Occipital lobe (tissue), 2 donors: ENCODE measurements around the gene ARMH3. TPM values are rescaled to one million over a fixed set of nuclear protein-coding genes. Genes with fewer than 3 reads are reported as not detected.
A peak's percentile ranks its signal among the peaks of the same experiment; 100 is the strongest.

Experiments
- DNase-seq: peaks from one replicate; lab custom pipeline; 2025; lab: John Stamatoyannopoulos, UW
- total RNA-seq: library from RNA; depleted of rRNA; stranded (reverse); fragments of >200 nt; gene quantifications from one replicate; pipeline ENCODE4 v1.2.3, GENCODE V29; 2014

ARMH3 gene
- total RNA-seq, 1 donor from 2014 or later = 25.1 TPM

DNA sequence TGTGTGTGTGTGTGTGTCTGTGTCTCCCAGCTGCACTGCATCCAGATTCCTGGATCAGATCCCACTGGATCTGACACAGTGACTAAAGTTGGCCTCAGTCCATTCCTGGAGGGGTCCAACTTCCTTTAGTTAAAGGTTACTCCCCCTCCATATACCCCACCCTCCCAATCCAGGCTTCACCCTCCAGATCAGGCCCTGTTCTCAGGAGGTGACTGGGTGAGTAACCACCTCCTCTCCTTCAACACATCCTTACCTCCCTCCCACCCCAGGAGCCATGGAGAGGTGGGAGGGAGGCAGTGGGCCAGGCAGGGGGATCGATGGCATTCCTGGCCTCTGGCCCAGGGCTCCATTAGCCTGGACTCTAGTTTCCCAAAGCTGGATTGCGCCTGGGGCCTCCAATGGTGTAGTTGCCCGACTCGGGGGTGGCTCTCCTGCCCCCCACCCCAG, 223.6 kb downstream of the ARMH3 start:
- no peak for DNase-seq

DNA sequence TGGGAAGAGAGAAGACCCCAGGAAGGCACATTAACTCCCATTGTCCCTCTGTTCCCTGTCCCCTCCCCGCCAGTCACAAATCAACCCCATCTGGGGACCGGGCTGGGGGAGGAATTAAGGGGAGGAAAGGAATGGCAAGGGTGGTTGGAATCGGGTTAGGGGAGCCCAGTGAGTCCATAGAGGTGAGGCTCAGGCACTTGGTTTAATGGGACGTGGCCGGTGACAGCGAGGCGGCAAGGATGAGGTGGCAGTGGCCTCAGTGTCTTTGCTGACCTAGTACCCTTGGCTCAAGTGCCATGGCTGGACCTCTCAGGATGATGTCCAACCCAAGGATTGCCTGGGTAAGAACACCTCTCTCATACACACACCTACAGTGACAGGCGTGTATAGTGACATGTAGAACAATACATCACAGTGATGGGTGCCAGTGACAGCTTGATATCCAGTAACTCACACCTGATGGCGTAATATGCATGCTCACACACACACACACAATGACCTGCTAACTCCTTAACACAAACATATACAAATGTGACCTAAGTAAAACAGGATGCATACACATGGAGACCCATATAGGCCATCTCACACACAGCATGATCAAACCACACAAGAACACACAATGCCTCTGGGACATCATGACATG, 224.7 kb downstream of the ARMH3 start:
- no peak for DNase-seq

DNA sequence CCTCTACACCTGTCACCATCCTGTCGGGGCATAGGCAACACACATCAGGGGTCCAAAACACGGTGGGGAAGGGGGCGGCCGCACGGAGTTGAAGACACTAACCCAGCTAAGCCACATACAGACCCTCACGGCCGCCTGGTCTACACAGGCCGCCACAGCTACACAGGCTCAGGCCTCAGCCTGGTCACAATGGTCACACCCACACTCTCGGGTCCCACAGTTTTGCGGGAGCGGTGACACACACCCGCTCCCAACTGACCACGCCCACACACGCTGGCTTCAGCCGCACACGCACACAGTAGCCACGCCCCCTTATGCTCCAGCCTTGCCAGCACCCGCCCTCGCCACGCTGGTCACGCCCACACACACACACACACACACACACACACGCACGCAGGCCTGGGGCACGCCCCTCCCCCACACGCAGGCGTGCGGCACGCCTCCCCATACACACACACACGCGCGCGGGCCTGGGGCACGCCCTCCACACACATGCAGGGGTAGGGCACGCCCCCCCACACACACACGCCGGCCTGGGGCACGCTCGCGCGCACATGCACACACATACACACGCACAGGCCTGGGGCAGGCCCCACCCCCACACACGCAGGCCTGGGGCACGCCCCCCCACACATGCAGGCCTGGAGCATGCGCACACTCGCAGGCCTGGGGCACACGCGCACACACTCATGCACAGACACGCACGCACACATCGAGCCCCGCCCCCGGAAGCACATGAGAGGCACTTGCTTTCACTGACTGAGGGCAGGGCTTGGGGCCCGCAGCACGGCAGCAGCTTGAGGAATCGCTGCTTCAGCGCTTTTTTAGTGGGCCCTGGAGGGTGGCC, 225.4 kb downstream of the ARMH3 start:
- peak; percentile 65 for DNase-seq

DNA sequence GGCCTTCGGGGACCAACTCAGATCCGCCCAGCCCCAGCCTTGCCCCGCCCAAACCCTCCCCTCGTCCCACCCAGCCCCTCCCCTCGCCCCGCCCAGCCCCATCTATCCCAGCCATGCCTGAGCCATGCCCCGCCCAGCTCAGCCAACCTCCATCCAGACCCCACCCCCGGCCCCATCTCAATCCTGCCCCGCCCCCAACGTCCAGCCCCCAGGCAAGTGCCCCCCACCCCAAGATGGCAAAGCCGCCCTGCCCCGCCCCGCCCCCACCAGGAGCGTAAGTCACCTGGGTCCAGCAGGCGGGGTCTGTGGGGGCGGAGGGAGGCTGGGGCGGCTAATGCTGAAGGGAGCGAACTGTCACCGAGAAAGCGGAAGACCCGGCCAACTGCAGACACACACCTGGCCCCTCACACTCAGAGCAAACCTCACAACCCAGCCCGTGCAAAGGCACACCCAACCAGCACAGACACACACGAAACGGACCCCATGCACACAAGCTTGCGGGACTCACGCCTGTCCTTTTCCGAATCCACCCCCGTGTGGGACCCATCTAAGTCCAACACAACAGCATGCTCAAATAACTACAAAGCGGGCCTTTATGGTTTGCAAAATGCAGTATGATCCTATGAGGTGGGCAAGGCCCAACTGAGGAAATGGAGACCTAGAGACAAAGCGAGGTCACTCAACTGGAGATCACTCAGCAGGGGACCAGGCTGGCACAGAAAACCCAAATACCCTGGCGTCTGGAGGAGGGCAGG, 226.2 kb downstream of the ARMH3 start:
- no peak for DNase-seq

DNA sequence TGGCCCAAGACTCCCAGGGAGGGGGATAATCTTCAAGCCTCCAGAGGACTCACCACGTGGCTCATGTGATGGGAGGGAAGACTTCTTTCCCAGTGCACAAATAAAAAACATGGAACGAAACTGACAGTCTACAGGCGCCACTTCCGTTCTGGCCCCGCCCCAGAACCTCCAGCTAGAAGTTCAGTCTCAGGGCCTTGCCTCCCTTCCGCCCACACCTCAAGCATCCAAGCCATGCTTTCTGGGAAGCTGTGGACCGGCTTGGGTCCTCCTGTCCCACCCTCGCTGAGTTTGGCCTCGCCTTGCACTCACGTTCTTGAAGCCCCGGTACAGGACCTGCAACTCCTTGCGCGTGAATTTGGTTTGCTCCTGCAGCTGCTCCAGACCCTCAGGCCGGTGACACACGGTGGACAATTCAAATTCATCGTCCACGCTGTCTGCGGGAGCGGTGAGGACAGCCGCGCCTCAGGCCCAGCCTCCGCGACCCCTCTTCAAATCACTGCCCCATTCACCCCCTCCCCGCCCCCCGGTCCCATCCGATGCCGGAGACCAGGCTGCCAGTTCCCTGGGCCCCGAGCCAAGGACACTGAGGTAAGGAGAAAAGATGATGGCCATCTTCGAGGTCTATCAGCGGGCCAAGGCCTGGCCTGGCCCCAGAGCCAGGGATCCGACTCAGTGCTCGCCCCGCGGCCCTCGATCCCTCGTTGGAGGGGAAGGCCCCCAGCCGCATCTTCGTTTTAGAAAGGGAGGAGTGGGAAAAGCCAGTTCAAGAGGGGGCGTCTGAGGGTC, 227.0 kb downstream of the ARMH3 start:
- no peak for DNase-seq

DNA sequence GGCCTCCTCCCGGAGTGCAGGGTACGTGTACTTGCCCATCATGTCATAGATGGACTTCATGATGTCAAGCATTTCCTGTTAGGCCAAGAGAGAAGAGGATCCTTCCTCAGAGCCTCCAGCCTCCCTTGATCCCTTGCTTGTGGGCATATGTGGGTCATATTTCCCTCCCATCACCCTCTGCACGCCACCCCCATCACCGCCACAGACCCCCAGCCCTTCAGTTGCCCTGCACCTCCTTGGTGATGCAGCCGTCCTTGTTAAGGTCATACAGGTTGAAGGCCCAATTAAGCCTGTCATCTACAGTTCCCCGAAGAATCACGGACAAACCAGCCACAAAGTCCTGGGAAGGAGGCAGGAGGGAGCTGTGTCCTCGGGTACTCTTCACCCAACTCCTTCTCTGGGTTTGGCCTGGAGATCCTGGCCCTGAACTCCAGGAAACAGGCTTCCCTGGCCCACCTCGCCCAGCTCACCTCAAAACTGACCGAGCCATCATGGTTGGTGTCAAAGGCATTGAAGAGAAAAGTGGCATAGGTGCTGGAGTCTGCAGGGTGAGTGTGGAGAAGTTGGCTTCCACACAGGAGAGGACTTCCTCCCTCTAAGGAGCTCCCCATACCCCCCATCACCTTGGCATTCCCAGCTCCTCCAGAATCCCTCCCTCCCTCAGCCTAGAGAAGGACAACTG, 227.9 kb downstream of the ARMH3 start:
- DNase-seq = no peak

DNA sequence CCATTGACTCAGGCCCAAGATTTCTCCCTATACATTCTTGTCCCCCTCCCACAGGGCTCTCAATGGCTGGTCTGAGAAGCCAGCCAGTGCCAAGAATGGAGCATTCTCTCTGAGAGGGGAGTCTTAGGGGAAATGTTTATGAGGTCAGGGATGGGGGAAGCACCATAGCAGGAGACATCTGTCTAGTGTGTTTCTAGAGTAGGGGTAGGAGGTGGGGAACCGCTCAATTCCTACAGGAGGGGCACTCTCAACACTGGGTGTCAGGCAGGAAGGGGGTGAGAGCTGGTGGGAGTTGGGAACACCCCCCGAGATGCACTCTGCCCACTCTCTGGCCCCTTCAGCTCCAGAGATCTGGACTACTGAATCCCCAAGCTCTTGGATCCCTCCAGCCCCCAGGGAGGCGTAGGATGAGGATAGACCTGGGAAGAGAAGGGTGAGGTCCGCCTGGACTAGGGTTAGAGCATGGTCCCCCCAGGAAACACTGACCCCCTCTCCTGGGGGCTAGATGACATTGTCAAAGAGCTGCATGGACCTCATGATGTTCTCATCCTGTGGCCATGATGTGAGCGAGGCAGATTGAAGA, 229.0 kb downstream of the ARMH3 start:
- no peak for DNase-seq

DNA sequence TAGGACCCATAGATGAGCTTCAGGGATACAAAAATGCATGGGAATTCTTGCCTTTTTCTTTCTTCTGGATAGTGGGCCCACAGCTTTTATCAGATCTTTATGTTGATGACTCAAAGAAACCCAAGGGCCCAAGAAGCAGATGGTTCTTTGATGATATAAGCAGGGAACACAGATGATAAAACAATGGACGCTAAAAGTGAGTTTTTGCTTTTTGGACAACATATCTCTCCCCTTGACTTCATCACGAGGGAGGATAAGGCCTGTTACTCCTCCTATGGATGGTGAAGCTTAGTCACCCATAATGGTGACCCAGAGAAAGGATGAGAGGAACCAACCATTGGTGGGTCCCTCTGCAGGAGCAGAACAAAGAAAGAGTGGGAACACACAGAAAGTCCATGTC, 231.2 kb downstream of the ARMH3 start:
- DNase-seq = no peak

DNA sequence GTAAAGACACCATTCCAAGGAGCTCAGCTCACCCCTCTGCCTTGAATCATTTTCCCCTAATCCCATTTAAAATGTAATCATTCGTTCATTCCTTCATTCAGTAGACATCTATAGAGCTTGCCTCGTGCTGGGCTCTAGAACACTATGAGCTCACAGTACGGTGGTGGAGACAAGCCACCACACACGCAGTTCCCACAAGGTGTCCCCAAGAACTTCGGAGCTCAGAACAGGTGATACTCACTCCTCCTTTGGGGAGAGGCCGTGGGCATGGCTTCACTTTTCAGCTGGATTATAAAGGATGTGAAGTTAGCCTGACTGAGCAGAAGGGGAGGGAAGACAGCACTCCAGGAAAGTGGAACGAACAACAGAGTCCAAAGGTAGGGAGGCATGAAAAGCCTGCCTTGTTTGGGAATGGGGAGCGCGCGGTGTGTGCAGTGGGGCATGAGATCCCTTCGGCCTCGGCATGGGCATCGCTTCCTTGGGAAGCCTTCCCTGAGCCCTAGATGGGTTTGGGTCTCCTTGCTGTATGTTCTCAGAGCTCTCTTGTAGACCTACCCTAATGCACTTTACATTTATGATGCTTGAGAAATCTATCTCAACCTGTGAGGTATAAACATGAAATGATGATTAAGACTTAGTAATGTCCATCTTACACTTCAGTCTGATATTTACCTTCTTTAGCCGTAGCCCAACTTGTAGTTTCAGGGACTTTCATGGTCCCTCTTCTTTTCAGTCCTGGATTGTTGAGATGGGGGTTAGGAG, 236.9 kb downstream of the ARMH3 start:
- DNase-seq = no peak

DNA sequence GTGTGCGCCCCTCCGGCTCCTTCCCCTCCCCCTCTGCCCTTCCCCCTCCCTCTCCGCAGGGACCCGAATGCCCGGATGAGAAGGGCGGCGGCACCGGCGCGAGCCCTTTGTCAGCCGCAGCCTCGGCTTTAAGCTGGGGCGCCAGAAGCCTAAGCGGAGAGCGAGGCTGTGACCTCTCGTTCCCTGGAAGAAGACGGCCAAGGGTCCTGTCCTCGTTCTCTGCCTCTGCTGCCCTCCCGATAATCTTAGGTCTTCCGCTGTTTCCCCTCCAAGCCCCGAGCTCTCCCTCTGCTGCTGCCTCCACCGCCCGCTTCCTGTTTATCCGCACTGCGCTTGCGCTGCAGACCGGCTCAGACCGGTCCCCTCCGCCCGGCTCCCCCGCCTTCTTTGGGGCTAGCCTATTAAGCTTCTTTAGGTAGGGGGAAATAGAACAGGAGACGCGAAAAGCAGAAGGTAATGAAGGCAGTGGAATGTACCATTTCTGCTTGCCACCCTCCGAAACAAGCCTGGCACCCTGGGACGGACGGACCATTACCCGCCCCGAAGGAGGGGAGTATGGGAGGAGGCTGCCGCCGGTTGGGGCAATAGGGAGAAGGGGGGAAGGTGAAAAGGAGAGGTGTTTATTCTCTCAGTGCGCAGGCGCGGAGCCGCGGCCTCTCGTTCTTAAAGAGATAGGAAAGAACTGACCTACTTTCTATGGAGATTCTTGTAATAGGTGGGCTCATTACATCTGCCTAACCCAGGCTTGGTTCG, 237.7 kb downstream of the ARMH3 start, which contains the start of gene OGA:
OGA (minus strand) TSS at position 326 of the 753 bp plus-strand sequence. CDS start 422 bp downstream, outside the sequence.
- DNase-seq = peak; percentile 97

DNA sequence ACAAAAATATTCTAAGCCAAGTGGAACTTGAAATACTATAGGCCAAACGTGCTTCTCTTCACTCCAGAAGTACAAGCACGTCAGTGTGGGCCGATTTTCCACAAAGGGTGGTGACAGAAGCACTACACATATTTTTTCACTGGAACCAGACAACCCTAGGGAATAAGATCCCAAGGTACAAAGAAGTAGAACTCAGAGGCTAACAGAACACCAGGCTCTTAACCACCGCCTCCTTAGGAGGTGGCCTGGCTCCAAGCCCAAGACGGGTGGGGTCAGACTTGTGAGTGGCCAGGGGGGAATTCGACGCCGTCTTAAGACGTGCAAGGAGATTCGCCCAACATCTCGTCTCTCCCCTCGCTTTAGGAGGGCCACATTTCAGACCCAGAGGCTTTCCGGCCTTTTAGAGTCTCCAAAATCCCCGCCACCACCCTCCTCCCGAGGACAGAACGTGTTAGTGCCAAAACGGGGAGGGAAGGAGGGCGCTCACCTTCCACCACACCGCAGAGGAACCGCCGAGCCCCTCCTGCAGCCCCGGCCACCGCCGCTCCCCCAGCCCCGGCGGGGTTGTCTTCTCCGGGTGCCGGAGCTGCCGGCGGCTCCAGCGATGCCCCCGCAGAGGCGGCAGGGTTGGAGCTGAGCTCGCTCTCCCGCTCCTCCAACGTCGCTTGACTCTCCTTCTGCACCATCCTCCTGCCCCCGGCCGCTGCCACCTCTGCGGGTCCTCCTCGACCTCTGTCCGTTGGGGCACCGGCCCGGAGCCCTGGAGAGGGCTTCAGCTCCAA, 238.4 kb downstream of the ARMH3 start:
- peak; percentile 45 for DNase-seq

DNA sequence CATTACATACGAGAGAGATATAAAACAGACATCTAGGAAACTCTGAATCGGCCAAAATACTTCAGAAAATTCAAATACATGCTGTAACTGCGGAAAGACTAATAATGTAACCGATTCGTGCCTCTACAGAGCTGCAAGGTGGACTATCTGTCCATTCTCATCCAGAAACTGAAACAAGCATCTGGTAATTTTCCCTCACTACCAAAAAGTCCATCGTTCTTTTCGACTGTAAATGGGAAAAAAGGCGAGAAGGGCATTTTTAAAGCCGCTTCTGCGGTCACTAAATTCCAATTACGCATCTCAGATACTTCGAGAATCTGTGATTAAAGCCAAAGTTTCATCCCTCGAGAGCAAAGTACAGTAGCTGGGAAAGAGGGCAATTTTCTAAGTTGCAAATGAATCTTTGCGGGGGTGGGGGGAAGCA, 239.0 kb downstream of the ARMH3 start:
- no peak for DNase-seq

DNA sequence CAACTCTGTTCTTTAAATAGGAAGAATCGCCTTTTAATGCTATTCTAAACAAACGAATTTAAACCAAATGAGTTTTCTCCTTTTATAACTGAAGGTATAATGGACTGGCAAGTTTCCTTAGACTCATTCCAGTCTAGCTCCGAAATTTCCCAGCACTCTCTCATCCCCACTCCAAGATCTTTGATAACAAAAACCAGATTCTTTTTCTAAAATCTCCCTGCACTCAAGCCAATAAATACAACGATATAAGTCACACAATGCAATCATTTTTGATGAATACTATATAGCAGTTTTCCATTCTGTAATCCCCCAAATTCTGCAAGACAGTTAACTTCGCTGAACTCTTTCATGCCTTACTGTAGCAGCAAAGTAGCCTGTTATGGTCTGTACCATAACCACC, 239.6 kb downstream of the ARMH3 start:
- no peak for DNase-seq

DNA sequence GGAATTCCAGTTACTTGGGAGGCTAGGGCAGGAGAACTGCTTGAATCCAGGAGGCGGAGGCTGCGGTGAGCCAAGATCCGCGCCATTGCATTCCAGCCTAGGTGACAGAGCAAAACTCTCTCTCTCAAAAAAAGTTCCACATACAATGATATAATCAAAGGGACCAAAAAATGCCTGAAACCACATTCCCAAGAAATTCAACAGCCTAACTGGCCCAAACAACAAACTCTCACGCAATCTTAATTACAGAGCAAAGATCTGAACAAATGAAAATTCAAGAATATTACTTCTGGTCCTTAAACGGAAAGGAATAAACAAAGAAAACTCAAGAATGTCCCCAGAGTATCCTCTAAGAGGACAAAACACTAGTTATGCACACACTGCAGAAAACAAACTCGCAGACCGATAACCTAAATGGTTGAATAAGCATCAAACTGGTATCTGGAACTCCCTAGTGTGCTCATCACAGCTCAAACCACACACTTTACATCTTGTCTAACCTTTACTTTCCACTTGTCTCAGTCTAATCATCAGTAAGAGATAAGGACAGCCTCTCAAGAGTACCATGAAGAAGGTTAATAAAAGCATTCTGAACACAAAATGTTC, 241.4 kb downstream of the ARMH3 start:
- no peak for DNase-seq

DNA sequence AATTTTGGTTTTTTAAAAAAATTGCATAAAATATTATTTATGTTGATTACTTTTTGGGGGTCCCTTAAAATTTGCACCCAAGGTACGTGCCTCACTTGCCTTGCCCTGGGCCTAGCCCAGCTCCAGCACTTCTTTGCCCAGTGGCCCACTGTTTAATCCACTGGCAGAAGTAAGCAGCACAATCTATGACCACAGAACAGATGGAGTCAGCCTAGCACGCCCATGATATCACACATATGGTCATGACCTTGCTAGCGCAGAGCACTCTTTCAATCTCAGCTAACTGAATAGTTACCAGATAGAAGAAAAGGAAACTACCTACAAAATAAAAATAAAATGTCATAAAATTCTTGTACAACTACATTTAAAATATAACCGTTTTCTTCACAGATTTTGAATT, 243.4 kb downstream of the ARMH3 start:
- no peak for DNase-seq

DNA sequence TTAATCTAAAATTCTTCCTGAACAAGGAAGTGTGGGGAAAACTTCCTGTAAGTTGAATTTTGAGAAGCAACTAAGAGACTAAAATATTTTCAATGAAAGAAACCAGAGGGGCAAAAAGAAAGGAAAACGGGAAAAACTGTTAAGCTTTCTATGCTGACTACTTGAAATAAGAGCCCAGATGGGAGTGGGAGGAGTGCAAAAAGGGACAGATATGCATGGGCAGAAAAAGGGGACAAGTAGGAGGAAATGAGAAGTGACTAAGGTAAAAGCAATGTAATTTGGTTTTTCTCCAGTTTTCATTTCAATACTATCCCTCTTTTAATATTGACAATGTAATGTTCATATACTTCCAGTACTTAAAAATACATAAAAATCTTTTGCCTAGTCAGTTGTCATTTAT, 248.8 kb downstream of the ARMH3 start:
- no peak for DNase-seq

DNA sequence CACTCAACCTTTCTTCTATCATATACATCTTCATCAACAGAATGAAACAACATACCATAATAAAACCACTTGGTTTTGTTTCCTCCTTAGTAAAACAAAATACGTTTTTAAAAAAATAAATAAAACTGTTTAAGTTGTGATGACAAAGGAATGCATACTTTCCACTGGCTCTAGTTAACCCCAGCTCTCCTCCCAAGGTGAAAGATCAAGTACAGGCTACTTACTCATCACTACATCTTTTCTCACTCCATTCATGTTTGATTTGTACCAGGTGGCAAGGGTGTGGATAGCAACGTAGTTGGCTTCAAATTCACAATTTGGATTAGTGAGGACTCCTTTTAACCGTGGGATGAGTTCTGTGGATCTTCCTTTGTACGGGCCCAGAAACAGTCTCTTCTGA, 252.5 kb downstream of the ARMH3 start:
- DNase-seq = no peak
